DND-41 (cell line): Measurements from ENCODE around the gene VCPKMT.

Source experiments
- CTCF ChIP-seq: IDR thresholded peaks from 2 replicates; pipeline ENCODE4 v1.5.1; 2012; ENCODE audit warnings: borderline replicate concordance, low read length, moderate library complexity, mild to moderate bottlenecking; ENCODE audit not compliant: poor library complexity, severe bottlenecking; ENCODE audit errors: extremely low read depth
- EZH2 ChIP-seq: IDR thresholded peaks from 3 replicates; pipeline ENCODE4 v1.6.1; 2012; ENCODE audit warnings: borderline replicate concordance, low read depth, mild to moderate bottlenecking, moderate library complexity, low read length, inconsistent platforms; ENCODE audit not compliant: severe bottlenecking

DNA sequence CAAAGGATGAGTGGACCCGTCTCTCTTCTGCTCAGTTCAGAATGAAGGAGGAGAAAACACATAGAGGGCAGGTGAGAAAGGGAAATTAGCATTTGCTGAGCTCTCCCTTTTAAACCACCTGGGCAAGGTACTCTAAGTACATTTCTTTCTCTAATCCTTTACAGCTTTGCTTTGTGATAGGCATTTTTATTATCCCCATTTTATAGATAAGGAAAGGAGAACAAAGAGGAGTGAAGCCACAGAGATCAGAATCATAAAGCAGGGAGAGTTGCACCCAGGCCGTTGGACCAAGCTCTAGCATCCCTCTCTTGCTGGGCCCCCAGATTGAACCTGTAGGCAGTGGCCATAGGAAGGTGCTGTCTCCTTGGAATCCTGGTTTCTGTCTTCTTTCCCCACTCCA, 47.0 kb downstream of the VCPKMT start:
- TF ChIP-seq CTCF (no peak), EZH2 (no peak)
